ENCODE data around the gene STAG2. TPM values are rescaled to one million over a fixed set of nuclear protein-coding genes. Genes with fewer than 3 reads are reported as not detected.

STAG2 gene
- total RNA-seq, 1 donor from 2014 or later = 75.4 TPM

DNA sequence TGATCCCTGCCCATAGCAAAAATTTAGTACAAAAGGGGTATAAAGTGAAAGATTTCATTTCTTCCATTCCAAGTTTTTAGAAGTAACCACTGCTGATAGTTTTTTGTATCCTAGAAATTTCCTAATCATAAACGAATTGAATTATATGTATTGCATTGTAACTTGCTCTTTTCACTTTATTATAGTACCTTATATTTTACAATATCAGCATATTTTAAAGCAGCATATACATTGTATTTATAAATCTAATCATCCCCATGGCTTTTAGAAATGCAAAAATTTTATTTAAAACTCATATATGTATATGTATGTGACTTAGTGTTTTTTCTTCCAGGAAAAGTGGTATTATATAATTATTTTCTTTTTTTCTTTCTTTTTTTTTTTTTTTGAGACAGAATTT, 27.7 kb downstream of the STAG2 start:
- no peak overlapping the region for H3K27ac Mint-ChIP-seq
- H3K36me3 Mint-ChIP-seq (ENCODE audit: insufficient read depth) = peaks cover 3% of the 10 kb centered on the region
- H3K9me3 Mint-ChIP-seq (ENCODE audit: low read depth) = peaks cover 6% of the 10 kb centered on the region
- H3K4me3 Mint-ChIP-seq (ENCODE audit: low read depth) = no peak overlapping the region
- no peaks in the 10 kb centered on the region for H3K27me3 Mint-ChIP-seq
- TF ChIP-seq, protein P1, sequence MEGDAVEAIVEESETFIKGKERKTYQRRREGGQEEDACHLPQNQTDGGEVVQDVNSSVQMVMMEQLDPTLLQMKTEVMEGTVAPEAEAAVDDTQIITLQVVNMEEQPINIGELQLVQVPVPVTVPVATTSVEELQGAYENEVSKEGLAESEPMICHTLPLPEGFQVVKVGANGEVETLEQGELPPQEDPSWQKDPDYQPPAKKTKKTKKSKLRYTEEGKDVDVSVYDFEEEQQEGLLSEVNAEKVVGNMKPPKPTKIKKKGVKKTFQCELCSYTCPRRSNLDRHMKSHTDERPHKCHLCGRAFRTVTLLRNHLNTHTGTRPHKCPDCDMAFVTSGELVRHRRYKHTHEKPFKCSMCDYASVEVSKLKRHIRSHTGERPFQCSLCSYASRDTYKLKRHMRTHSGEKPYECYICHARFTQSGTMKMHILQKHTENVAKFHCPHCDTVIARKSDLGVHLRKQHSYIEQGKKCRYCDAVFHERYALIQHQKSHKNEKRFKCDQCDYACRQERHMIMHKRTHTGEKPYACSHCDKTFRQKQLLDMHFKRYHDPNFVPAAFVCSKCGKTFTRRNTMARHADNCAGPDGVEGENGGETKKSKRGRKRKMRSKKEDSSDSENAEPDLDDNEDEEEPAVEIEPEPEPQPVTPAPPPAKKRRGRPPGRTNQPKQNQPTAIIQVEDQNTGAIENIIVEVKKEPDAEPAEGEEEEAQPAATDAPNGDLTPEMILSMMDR (IDR thresholded peaks at IDR 0.05; ENCODE audit: unreplicated experiment) = no peak
- no peak for DNase-seq (ENCODE audit: low spot score, unreplicated experiment)
- H3K4me1 Mint-ChIP-seq (ENCODE audit: low read depth) = peaks cover 12% of the 10 kb centered on the region

DNA sequence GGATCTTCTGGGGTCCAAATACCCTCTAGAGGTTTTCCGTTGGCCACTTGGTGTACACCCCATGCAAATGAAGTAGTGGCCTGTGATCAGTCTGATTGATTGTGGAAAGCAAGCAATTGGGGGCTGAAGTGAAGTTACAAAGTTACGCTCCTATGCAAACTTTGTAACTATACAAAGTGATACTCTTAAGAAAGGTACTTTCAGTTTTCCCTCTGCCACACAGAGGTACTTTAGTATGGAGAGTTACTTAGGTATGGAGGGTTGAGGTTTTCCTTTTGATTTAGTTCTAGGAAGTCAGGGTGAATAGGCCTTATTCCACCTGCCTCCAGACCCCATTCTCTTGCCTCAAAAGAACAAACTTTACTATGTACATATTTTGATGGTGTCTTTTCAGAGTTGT, 28.7 kb downstream of the STAG2 start:
- no peak for DNase-seq (ENCODE audit: low spot score, unreplicated experiment)
- no peak overlapping the region for H3K27ac Mint-ChIP-seq
- peaks cover 7% of the 10 kb centered on the region for H3K36me3 Mint-ChIP-seq (ENCODE audit: insufficient read depth)
- H3K4me3 Mint-ChIP-seq (ENCODE audit: low read depth) = no peak overlapping the region
- peaks cover 12% of the 10 kb centered on the region for H3K4me1 Mint-ChIP-seq (ENCODE audit: low read depth)
- peaks cover 14% of the 10 kb centered on the region for H3K9me3 Mint-ChIP-seq (ENCODE audit: low read depth)
- TF ChIP-seq, protein P1 (IDR thresholded peaks at IDR 0.05; ENCODE audit: unreplicated experiment) = no peak
- no peaks in the 10 kb centered on the region for H3K27me3 Mint-ChIP-seq

DNA sequence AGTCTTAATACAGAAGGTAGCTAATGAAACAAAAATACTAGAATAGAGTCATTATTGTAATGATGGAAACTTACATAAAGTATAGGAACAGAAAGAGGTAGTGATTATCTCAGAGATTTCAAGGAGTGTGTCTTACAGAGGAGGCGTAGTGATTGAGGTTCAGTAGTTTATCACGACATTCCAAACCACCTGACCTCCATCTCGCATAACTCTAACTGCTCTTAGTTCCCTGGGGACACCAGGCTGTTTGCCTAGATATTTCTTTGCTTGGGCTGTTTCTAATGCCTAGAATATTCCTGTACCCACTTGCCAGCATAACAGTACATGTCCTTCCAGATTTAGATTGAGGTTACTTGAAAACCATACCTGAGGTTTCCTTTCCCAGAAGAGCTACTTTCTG, 29.1 kb downstream of the STAG2 start:
- Mint-ChIP-seq H3K27me3 (no peaks in the 10 kb centered on the region), H3K9me3 (ENCODE audit: low read depth) (peaks cover 14% of the 10 kb centered on the region), H3K4me1 (ENCODE audit: low read depth) (peaks cover 12% of the 10 kb centered on the region), H3K36me3 (ENCODE audit: insufficient read depth) (peaks cover 7% of the 10 kb centered on the region), H3K27ac (peak overlapping the region; percentile 46), H3K4me3 (ENCODE audit: low read depth) (no peak overlapping the region)
- TF ChIP-seq, protein P1 (IDR thresholded peaks at IDR 0.05; ENCODE audit: unreplicated experiment) = no peak
- no peak for DNase-seq (ENCODE audit: low spot score, unreplicated experiment)

DNA sequence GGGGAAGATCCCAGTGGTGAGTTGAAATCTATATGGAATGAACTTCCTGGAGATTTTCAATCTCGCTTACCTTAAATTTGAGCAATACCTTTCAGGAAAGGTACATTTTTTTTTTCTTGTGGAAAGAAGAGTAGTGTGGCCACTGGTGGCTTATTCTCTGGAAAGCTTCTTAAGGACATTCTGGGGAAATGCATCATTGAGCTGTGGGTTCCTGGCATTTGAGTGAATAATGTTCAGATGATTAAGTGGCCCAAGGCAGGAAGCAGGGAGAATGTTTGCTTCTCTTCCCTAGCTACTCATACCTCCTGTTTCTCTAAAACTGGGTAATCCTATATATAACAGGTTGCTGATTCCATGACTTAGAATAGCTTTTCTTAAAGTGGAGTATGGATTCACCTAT, 31.8 kb downstream of the STAG2 start:
- DNase-seq (ENCODE audit: low spot score, unreplicated experiment) = no peak
- H3K4me3 Mint-ChIP-seq (ENCODE audit: low read depth) = no peak overlapping the region
- TF ChIP-seq, protein P1 (IDR thresholded peaks at IDR 0.05; ENCODE audit: unreplicated experiment) = no peak
- H3K4me1 Mint-ChIP-seq (ENCODE audit: low read depth) = peaks cover 9% of the 10 kb centered on the region
- H3K36me3 Mint-ChIP-seq (ENCODE audit: insufficient read depth) = peaks cover 9% of the 10 kb centered on the region
- H3K27ac Mint-ChIP-seq = no peak overlapping the region
- H3K27me3 Mint-ChIP-seq = no peaks in the 10 kb centered on the region
- H3K9me3 Mint-ChIP-seq (ENCODE audit: low read depth) = peaks cover 18% of the 10 kb centered on the region

DNA sequence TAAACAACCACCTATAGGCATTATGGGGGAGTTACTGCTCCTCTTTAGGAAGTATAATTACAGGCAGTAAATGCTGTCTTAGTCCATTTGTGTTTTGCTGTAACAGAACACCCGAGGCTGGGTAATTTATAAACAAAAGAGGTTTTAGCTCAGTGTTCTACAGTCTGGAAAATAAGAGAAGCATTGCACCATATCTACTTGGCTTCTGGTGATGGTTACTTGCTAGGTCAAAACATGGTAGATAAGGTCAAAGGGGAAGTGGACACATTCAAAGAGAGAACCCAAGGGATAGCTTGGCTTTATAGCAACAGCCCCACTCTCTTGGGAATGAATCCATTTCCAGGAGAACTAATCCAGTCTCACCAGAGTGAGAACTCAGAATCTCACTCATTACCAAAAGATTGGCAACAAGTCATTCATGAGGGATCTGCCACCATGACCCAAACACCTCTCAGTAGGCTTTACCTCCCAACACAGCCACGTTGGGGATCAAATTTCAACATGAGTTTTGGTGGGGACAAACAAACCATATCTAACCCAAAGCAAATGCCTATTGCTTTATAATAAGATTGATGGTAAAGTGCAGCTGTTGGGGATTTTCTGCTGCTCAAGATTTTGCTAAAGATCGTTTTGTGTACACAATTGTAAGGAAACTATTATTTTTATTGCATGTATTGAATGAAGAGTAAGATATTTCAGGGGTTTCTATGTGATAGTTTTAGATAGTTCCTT, 32.6 kb downstream of the STAG2 start:
- H3K4me3 Mint-ChIP-seq (ENCODE audit: low read depth) = no peak overlapping the region
- TF ChIP-seq, protein P1 (IDR thresholded peaks at IDR 0.05; ENCODE audit: unreplicated experiment) = no peak
- DNase-seq (ENCODE audit: low spot score, unreplicated experiment) = no peak
- peaks cover 18% of the 10 kb centered on the region for H3K9me3 Mint-ChIP-seq (ENCODE audit: low read depth)
- peaks cover 3% of the 10 kb centered on the region for H3K4me1 Mint-ChIP-seq (ENCODE audit: low read depth)
- peaks cover 9% of the 10 kb centered on the region for H3K36me3 Mint-ChIP-seq (ENCODE audit: insufficient read depth)
- H3K27me3 Mint-ChIP-seq = no peaks in the 10 kb centered on the region
- peak overlapping the region; percentile 19 for H3K27ac Mint-ChIP-seq

All from progenitor cell of endocrine pancreas (in vitro differentiated cells).